ENCODE measurements around the gene PI4KA.

- TF ChIP-seq CTCF (conservative IDR thresholded peaks at IDR 0.05; ENCODE audit: low read length) (no peak), EZH2phosphoT487 (IDR thresholded peaks at IDR 0.05; ENCODE audit: borderline replicate concordance, low read depth, low read length) (no peak)
Observed at GRCh38 chr22:20760084-20760483, 98.5 kb downstream of the PI4KA start.

Data from OCI-LY7 (cell line).